Chondrocyte (in vitro differentiated cells): ENCODE measurements around the gene MRPL14. TPM values are rescaled to one million over a fixed set of nuclear protein-coding genes. Genes with fewer than 3 reads are reported as not detected.

Experiments
- DNase-seq: peaks from one replicate; pipeline ENCODE4 v3.0.0; 2021; ENCODE audit warnings: mixed read lengths, low spot score
- H3K27ac Mint-ChIP-seq: one replicate; pipeline ENCODE4 v1.8.0; 2021; ENCODE audit warnings: mild to moderate bottlenecking, moderate library complexity, mixed read lengths; ENCODE audit not compliant: unreplicated experiment
- H3K27me3 Mint-ChIP-seq: 2 replicates; pipeline ENCODE4 v1.8.0; 2021; ENCODE audit warnings: low read depth, mixed read lengths
- H3K36me3 Mint-ChIP-seq: 2 replicates; pipeline ENCODE4 v1.8.0; 2021; ENCODE audit warnings: low read depth, mixed read lengths
- H3K4me1 Mint-ChIP-seq: 2 replicates; pipeline ENCODE4 v1.8.0; 2021; ENCODE audit warnings: low read depth, mild to moderate bottlenecking, mixed read lengths
- H3K4me3 Mint-ChIP-seq: one replicate; pipeline ENCODE4 v1.8.0; 2021; ENCODE audit warnings: mild to moderate bottlenecking, moderate library complexity, mixed read lengths; ENCODE audit not compliant: unreplicated experiment
- H3K9me3 Mint-ChIP-seq: 2 replicates; pipeline ENCODE4 v1.8.0; 2021; ENCODE audit warnings: low read depth, mixed read lengths
- total RNA-seq: library from RNA; stranded (reverse); gene quantifications from 3 replicates; pipeline ENCODE4 v1.2.1, GENCODE V29; 2021
- TF ChIP-seq, protein P1 (sequence below): fragments of 200-600 bp; sonication (generic); IDR thresholded peaks from 2 replicates; pipeline ENCODE4 v1.5.0; 2021; ENCODE audit warnings: antibody characterized with exemption, mild to moderate bottlenecking, moderate library complexity

The MRPL14 gene
- total RNA-seq, 1 donor from 2014 or later = 35.1 TPM

DNA sequence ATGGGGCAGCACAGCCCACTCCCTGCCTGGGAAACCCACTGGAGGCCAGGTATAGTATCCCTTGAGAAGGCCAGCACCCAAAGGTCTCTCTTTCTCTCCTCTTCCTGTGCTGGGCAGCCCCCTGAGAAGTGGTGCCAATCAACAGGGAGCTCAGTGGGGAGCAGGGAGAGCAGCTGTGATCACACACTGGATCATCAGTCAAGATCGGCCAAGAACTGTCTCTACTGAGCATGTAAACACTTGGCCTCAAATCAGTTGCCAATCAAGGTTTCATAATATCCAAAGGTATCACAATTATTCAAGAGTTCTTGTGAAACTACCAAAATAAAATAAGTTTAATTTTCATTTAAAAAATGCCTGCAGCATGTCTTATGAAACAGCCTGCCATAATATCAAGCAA is 18.8 kb downstream of the MRPL14 start:
- Mint-ChIP-seq H3K9me3 (no peaks in the 10 kb centered on the region), H3K27ac (no peak overlapping the region), H3K27me3 (no peaks in the 10 kb centered on the region), H3K36me3 (peaks cover 24% of the 10 kb centered on the region), H3K4me3 (no peak overlapping the region), H3K4me1 (peaks cover 3% of the 10 kb centered on the region)
- TF ChIP-seq, protein P1, sequence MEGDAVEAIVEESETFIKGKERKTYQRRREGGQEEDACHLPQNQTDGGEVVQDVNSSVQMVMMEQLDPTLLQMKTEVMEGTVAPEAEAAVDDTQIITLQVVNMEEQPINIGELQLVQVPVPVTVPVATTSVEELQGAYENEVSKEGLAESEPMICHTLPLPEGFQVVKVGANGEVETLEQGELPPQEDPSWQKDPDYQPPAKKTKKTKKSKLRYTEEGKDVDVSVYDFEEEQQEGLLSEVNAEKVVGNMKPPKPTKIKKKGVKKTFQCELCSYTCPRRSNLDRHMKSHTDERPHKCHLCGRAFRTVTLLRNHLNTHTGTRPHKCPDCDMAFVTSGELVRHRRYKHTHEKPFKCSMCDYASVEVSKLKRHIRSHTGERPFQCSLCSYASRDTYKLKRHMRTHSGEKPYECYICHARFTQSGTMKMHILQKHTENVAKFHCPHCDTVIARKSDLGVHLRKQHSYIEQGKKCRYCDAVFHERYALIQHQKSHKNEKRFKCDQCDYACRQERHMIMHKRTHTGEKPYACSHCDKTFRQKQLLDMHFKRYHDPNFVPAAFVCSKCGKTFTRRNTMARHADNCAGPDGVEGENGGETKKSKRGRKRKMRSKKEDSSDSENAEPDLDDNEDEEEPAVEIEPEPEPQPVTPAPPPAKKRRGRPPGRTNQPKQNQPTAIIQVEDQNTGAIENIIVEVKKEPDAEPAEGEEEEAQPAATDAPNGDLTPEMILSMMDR = no peak
- no peak for DNase-seq

DNA sequence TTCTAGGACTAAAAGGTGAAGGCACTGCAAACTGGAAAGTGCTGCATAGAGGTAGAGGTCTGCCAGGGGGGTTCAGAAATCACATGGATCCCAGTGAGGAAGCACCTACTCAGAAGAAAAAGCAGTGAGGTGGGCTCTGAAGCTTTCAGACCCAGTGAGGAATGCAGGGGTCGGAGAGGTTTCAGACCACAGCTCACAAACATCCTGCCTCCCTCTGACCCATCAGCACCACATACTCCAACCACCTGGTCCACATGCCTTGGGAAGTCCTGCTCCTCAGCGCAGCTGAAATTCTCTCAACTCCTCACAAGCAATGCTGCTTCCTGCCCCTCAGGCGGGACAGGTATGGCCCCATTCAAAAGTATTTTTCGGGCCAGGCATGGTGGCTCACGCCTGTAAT is 20.2 kb downstream of the MRPL14 start:
- Mint-ChIP-seq H3K9me3 (no peaks in the 10 kb centered on the region), H3K4me1 (peaks cover 3% of the 10 kb centered on the region), H3K36me3 (peaks cover 19% of the 10 kb centered on the region), H3K4me3 (no peak overlapping the region), H3K27ac (no peak overlapping the region), H3K27me3 (no peaks in the 10 kb centered on the region)
- DNase-seq = no peak
- TF ChIP-seq, protein P1 = no peak

DNA sequence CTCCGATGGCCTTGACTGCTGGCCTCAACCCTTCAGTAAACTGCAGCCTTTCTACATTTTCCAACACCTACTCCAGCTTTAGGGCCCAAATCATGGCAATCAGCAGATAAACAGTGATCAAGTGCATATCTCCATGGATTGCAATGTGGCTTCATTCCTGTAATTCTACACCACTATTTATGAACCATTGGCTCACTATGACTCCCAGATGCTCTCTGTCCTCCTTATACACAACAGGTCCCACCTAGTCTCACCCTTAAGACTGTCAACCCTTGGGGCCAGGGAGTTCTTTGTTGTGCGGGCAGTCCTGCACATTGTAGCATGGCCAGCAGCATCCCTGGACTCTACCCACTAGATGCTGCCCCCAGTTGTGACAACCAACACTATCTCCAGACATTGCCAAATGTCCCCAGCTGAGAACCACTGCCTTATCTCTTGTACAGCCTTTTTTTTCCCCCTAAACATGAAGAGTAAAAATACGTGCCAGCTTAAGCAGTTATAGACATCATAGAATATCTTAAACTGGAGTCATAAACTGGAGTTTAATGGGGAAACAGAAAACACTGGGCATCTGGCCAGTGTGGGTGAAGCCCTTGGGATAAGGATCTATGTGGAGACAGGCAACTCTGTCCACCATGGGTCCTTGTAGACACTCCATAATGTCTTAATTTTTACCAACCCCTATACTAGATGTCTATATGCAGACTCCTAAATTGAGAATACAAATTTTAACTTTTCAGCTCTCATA is 21.1 kb downstream of the MRPL14 start:
- Mint-ChIP-seq H3K4me3 (no peak overlapping the region), H3K36me3 (peaks cover 14% of the 10 kb centered on the region), H3K9me3 (no peaks in the 10 kb centered on the region), H3K27ac (no peak overlapping the region), H3K27me3 (no peaks in the 10 kb centered on the region), H3K4me1 (peaks cover 3% of the 10 kb centered on the region)
- no peak for DNase-seq
- TF ChIP-seq, protein P1 = no peak

DNA sequence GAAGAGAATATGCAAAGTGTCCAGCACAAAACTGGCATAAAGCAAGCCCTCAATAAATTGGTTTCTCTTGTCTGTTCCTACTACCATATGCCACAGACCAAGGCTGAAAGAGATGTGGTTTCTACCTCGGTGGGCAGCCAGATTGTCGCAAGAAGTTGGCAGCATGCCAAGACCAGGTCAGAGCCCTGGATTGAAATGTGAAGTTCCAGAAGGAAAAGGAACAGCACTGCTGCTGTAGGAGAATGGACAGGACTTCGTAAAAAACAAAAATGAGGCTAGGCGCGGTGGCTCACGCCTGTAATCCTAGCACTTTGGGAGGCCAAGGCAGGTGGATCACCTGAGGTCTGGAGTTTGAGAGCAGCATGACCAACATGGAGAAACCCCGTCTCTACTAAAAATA is 22.1 kb downstream of the MRPL14 start:
- H3K27me3 Mint-ChIP-seq = no peaks in the 10 kb centered on the region
- peaks cover 3% of the 10 kb centered on the region for H3K4me1 Mint-ChIP-seq
- DNase-seq = no peak
- no peaks in the 10 kb centered on the region for H3K9me3 Mint-ChIP-seq
- peaks cover 13% of the 10 kb centered on the region for H3K36me3 Mint-ChIP-seq
- no peak overlapping the region for H3K27ac Mint-ChIP-seq
- no peak overlapping the region for H3K4me3 Mint-ChIP-seq
- TF ChIP-seq, protein P1 = no peak

DNA sequence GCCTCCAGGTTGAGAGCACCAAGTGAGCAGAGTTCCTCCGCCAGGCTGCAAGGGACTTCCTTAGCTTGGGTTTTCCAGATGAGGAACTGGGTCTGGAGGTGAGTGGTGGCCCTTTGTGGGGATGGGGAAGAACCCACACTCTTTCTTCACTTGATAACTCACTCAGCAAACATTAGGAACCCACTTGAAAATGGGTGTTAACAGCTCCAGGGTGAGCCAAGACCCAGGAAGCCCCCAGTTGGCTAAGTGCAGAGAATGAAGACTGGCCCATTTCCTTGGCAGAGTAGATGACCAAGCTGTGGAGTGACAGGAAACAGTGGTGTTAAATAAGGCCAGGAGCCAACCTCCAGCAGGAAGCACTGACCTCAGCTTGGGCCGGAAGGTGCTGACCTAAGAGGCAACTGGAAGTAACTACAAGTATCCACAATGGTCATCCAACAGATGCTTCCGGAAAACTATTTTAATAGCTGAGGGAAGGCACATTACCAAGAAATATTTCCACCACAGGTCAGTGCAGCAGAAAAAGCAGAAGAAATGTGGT is 22.7 kb downstream of the MRPL14 start:
- Mint-ChIP-seq H3K4me1 (peaks cover 3% of the 10 kb centered on the region), H3K9me3 (no peaks in the 10 kb centered on the region), H3K36me3 (peaks cover 13% of the 10 kb centered on the region), H3K27me3 (no peaks in the 10 kb centered on the region), H3K27ac (no peak overlapping the region), H3K4me3 (no peak overlapping the region)
- DNase-seq = no peak
- TF ChIP-seq, protein P1 = no peak
